ENCODE measurements around the gene TSPAN13. TPM values are rescaled to one million over a fixed set of nuclear protein-coding genes. Genes with fewer than 3 reads are reported as not detected.

TSPAN13 gene
- total RNA-seq, 6 donors from 2014 or later, result 16.8 to 178 (median 139) TPM

- Histone ChIP-seq H3K27me3 (no peaks in the 10 kb centered on the region), H3K27ac (peak within 1 kb of the TSS in 3 of 4 donors; percentile 28 to 61 (median 45)), H3K4me1 (no peaks in the 10 kb centered on the region), H3K9me3 (no peaks in the 10 kb centered on the region), H3K36me3 (no peaks in the 10 kb centered on the region), H3K4me3 (peak within 1 kb of the TSS in 3 of 4 donors; percentile 30 to 36 (median 30))
- 72% methylated on average over 13 of the region's 13 CpGs for WGBS, 2 donors
- TF ChIP-seq, protein P1, sequence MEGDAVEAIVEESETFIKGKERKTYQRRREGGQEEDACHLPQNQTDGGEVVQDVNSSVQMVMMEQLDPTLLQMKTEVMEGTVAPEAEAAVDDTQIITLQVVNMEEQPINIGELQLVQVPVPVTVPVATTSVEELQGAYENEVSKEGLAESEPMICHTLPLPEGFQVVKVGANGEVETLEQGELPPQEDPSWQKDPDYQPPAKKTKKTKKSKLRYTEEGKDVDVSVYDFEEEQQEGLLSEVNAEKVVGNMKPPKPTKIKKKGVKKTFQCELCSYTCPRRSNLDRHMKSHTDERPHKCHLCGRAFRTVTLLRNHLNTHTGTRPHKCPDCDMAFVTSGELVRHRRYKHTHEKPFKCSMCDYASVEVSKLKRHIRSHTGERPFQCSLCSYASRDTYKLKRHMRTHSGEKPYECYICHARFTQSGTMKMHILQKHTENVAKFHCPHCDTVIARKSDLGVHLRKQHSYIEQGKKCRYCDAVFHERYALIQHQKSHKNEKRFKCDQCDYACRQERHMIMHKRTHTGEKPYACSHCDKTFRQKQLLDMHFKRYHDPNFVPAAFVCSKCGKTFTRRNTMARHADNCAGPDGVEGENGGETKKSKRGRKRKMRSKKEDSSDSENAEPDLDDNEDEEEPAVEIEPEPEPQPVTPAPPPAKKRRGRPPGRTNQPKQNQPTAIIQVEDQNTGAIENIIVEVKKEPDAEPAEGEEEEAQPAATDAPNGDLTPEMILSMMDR (IDR thresholded peaks at IDR 0.05), result no peak
- TF ChIP-seq POLR2A (IDR thresholded peaks at IDR 0.05) (peak in 1 of 4 donors; percentile 65), POLR2AphosphoS5 (IDR thresholded peaks at IDR 0.05) (peak in 1 of 2 donors; percentile 60)
- DNase-seq (peak in 1 of 2 donors; percentile 81), ATAC-seq (ENCODE audit: low FRiP score in 2 of 2) (peak; percentile 59 to 80)
Measured at GRCh38 chr7:16804674-16805439, 51.3 kb downstream of the TSPAN13 start, which contains the start of gene AGR2. TSS of gene AGR2 (minus strand) at chr7:16804999. CDS start at chr7:16801796, 3,203 bp downstream.

- H3K27ac ChIP-seq, result no peak overlapping the region
Measured at GRCh38 chr7:16805441-16805840, 51.9 kb downstream of the TSPAN13 start.

DNA sequence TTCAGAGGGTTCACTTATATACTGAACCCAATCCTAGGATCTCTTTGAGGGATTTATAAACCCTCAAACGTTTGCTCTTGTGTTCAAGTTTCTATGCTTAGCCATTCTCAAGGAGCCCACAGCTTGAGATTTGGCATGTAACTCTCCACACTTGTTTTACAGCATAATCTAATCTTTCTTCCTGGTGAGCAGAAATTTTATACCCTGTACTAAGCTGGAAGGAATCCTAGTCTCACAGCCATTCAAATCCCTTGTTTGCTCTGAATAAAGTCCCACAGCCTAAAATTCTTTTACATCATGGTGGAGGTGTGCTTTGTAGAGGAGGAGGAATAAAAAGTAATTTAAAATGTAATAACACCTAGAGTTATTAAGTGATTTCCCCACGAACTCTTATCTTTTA lies 56.6 kb downstream of the TSPAN13 start:
- Histone ChIP-seq H3K4me3 (no peak overlapping the region), H3K9me3 (no peaks in the 10 kb centered on the region), H3K4me1 (peaks cover 0 to 3% (median 0%) of the 10 kb centered on the region in 4 donors), H3K27ac (no peak overlapping the region), H3K27me3 (no peaks in the 10 kb centered on the region), H3K36me3 (no peaks in the 10 kb centered on the region)
- DNase-seq (no peak), ATAC-seq (ENCODE audit: low FRiP score in 2 of 2) (no peak)
- TF ChIP-seq POLR2A (IDR thresholded peaks at IDR 0.05), result no peak
- TF ChIP-seq POLR2AphosphoS5 (IDR thresholded peaks at IDR 0.05), result no peak
- TF ChIP-seq EP300 (IDR thresholded peaks at IDR 0.05), result no peak
- TF ChIP-seq, protein P1 (IDR thresholded peaks at IDR 0.05), result no peak
- 58 to 59% methylated on average over 2 of the region's 2 CpGs for WGBS, 2 donors

More at GRCh38 chr7:16805441-16805840, 51.9 kb downstream of the TSPAN13 start:
- ATAC-seq (ENCODE audit: low FRiP score in 2 of 2), result no peak
- H3K36me3 ChIP-seq, result no peaks in the 10 kb centered on the region
- H3K4me1 ChIP-seq, result no peaks in the 10 kb centered on the region
- no peak for DNase-seq
- no peaks in the 10 kb centered on the region for H3K27me3 ChIP-seq
- WGBS, 2 donors, result 57 to 61% methylated on average over 3 of the region's 3 CpGs
- H3K4me3 ChIP-seq, result no peak overlapping the region
- TF ChIP-seq, protein P1 (IDR thresholded peaks at IDR 0.05), result no peak
- no peak for TF ChIP-seq POLR2AphosphoS5 (IDR thresholded peaks at IDR 0.05)
- no peak for TF ChIP-seq EP300 (IDR thresholded peaks at IDR 0.05)
- TF ChIP-seq POLR2A (IDR thresholded peaks at IDR 0.05), result no peak
- no peaks in the 10 kb centered on the region for H3K9me3 ChIP-seq

- no peak overlapping the region for H3K27ac ChIP-seq
- no peaks in the 10 kb centered on the region for H3K27me3 ChIP-seq
- WGBS, 2 donors, result 63 to 73% methylated on average over 5 of the region's 5 CpGs
- no peak overlapping the region for H3K4me3 ChIP-seq
- DNase-seq (no peak), ATAC-seq (ENCODE audit: low FRiP score in 2 of 2) (no peak)
- H3K9me3 ChIP-seq, result no peaks in the 10 kb centered on the region
- H3K36me3 ChIP-seq, result no peaks in the 10 kb centered on the region
- H3K4me1 ChIP-seq, result peaks cover 0 to 3% (median 0%) of the 10 kb centered on the region in 4 donors
- no peak for TF ChIP-seq POLR2A (IDR thresholded peaks at IDR 0.05)
- no peak for TF ChIP-seq POLR2AphosphoS5 (IDR thresholded peaks at IDR 0.05)
- TF ChIP-seq, protein P1 (IDR thresholded peaks at IDR 0.05), result no peak
- no peak for TF ChIP-seq EP300 (IDR thresholded peaks at IDR 0.05)
Measured at GRCh38 chr7:16810573-16810972, 57.0 kb downstream of the TSPAN13 start.
